SU-DHL-6 (cell line): ENCODE measurements around the gene NKX6-2.

ENCODE experiments used
- EZH2phosphoT487 ChIP-seq: fragments of 200-600 bp; sonication (generic), shearing (Covaris generic); conservative IDR thresholded peaks from 2 replicates; pipeline ENCODE4 v1.6.1; 2018; ENCODE audit warnings: mild to moderate bottlenecking, antibody characterized with exemption, low read length, moderate library complexity, mixed read lengths
- TF ChIP-seq, protein P1 (sequence below): fragments of 200-600 bp; sonication (generic); IDR thresholded peaks from one replicate; pipeline ENCODE4 v1.5.1; 2017; ENCODE audit warnings: antibody characterized with exemption, mild to moderate bottlenecking, low read length, moderate library complexity; ENCODE audit not compliant: insufficient read depth, poor library complexity, severe bottlenecking

DNA sequence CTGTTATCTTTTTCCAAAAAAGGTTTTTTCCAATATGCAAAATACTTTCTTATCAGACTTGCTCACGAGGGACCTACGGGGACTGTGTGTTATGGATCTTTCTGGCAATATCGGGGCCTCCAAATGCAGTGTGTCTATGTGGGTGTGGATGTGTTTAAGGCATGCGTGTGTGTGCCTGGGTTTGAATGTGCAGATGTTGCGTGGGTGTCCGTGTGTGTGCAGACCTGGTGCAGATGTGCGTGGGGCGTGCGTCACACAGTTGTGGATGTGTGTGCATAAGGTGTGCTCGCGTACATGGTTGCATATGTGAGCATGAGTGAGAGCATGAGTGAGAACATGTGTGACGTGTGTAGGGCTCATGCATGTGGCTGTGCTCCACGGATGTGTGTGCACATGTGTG is 19.7 kb downstream of the NKX6-2 start:
- TF ChIP-seq, protein P1, sequence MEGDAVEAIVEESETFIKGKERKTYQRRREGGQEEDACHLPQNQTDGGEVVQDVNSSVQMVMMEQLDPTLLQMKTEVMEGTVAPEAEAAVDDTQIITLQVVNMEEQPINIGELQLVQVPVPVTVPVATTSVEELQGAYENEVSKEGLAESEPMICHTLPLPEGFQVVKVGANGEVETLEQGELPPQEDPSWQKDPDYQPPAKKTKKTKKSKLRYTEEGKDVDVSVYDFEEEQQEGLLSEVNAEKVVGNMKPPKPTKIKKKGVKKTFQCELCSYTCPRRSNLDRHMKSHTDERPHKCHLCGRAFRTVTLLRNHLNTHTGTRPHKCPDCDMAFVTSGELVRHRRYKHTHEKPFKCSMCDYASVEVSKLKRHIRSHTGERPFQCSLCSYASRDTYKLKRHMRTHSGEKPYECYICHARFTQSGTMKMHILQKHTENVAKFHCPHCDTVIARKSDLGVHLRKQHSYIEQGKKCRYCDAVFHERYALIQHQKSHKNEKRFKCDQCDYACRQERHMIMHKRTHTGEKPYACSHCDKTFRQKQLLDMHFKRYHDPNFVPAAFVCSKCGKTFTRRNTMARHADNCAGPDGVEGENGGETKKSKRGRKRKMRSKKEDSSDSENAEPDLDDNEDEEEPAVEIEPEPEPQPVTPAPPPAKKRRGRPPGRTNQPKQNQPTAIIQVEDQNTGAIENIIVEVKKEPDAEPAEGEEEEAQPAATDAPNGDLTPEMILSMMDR = no peak
- TF ChIP-seq EZH2phosphoT487 = no peak
